ENCODE data around the gene PBX1. TPM values are rescaled to one million over a fixed set of nuclear protein-coding genes. Genes with fewer than 3 reads are reported as not detected.

Gene PBX1
- total RNA-seq, 4 donors from 2014 or later: 89.6 to 138 (median 112) TPM

- Histone ChIP-seq H3K36me3 (peaks cover 0 to 1% (median 0%) of the 10 kb centered on the region in 4 donors), H3K27ac (replicated peaks in 1 of 4) (peak overlapping the region; percentile 83 to 91 (median 88)), H3K4me1 (peaks cover 71 to 100% (median 99%) of the 10 kb centered on the region in 4 donors), H3K27me3 (no peaks in the 10 kb centered on the region), H3K9me3 (no peaks in the 10 kb centered on the region), H3K4me3 (peak overlapping the region; percentile 43 to 52 (median 48))
- TF ChIP-seq POLR2AphosphoS5 (IDR thresholded peaks at IDR 0.05): peak in 1 of 2 donors; percentile 14
- TF ChIP-seq EP300 (IDR thresholded peaks at IDR 0.05): no peak
- TF ChIP-seq CTCF (IDR thresholded peaks at IDR 0.05): no peak
- TF ChIP-seq POLR2A (IDR thresholded peaks at IDR 0.05; ENCODE audit: low read depth): no peak
- peak; percentile 91 for DNase-seq (ENCODE audit: extremely low spot score)
- intact Hi-C loops (cut with DNase I): no loop called here
- 9% methylated on average over 17 of the region's 17 CpGs for WGBS
These were observed 29.7 kb downstream of the PBX1 start for GRCh38 chr1:164588516-164589341.

GRCh38 chr1:164589408-164589807 lies 30.4 kb downstream of the PBX1 start:
- Histone ChIP-seq H3K4me1 (peaks cover 70 to 100% (median 99%) of the 10 kb centered on the region in 4 donors), H3K27ac (replicated peaks in 1 of 4) (peak overlapping the region; percentile 83 to 91 (median 88)), H3K4me3 (peak overlapping the region in 3 of 4 donors; percentile 46 to 52 (median 50)), H3K36me3 (peaks cover 0 to 8% (median 0%) of the 10 kb centered on the region in 4 donors), H3K9me3 (no peaks in the 10 kb centered on the region), H3K27me3 (no peaks in the 10 kb centered on the region)
- DNase-seq (ENCODE audit: extremely low spot score): peak; percentile 68
- 26% methylated on average over 3 of the region's 3 CpGs for WGBS
- TF ChIP-seq EP300 (IDR thresholded peaks at IDR 0.05) (no peak), POLR2A (IDR thresholded peaks at IDR 0.05; ENCODE audit: low read depth) (no peak)
- intact Hi-C loops (cut with DNase I): no loop called here

GRCh38 chr1:164589961-164590507 lies 31.1 kb downstream of the PBX1 start:
- intact Hi-C loops (cut with DNase I): no loop called here
- Histone ChIP-seq H3K4me1 (peaks cover 64 to 100% (median 99%) of the 10 kb centered on the region in 4 donors), H3K27me3 (no peaks in the 10 kb centered on the region), H3K36me3 (peaks cover 0 to 8% (median 0%) of the 10 kb centered on the region in 4 donors), H3K9me3 (no peaks in the 10 kb centered on the region), H3K4me3 (no peak overlapping the region), H3K27ac (replicated peaks in 1 of 4) (peak overlapping the region; percentile 83 to 91 (median 88))
- 48% methylated on average over 9 of the region's 9 CpGs for WGBS
- no peak for TF ChIP-seq POLR2A (IDR thresholded peaks at IDR 0.05; ENCODE audit: low read depth)
- TF ChIP-seq POLR2AphosphoS5 (IDR thresholded peaks at IDR 0.05): no peak
- no peak for TF ChIP-seq CTCF (IDR thresholded peaks at IDR 0.05)
- no peak for TF ChIP-seq EP300 (IDR thresholded peaks at IDR 0.05)
- peak; percentile 80 for DNase-seq (ENCODE audit: extremely low spot score)

GRCh38 chr1:164590592-164590991 lies 31.6 kb downstream of the PBX1 start:
- TF ChIP-seq POLR2AphosphoS5 (IDR thresholded peaks at IDR 0.05): no peak
- no peak for TF ChIP-seq CTCF (IDR thresholded peaks at IDR 0.05)
- no peak for TF ChIP-seq POLR2A (IDR thresholded peaks at IDR 0.05; ENCODE audit: low read depth)
- no peak for TF ChIP-seq EP300 (IDR thresholded peaks at IDR 0.05)
- no peaks in the 10 kb centered on the region for H3K9me3 ChIP-seq
- peak overlapping the region; percentile 83 to 91 (median 88) for H3K27ac ChIP-seq (replicated peaks in 1 of 4)
- intact Hi-C loops (cut with DNase I): no loop called here
- peaks cover 58 to 100% (median 99%) of the 10 kb centered on the region in 4 donors for H3K4me1 ChIP-seq
- no peak overlapping the region for H3K4me3 ChIP-seq
- 80% methylated on average over 5 of the region's 5 CpGs for WGBS
- DNase-seq (ENCODE audit: extremely low spot score): peak; percentile 2
- peaks cover 0 to 8% (median 0%) of the 10 kb centered on the region in 4 donors for H3K36me3 ChIP-seq
- H3K27me3 ChIP-seq: no peaks in the 10 kb centered on the region

- no peaks in the 10 kb centered on the region for H3K9me3 ChIP-seq
- H3K4me3 ChIP-seq: no peak overlapping the region
- H3K27ac ChIP-seq (replicated peaks in 1 of 4): peak overlapping the region; percentile 50 to 91 (median 88)
- intact Hi-C loops (cut with DNase I): no loop called here
- H3K4me1 ChIP-seq: peaks cover 49 to 92% (median 90%) of the 10 kb centered on the region in 4 donors
- no peaks in the 10 kb centered on the region for H3K27me3 ChIP-seq
- no peak for DNase-seq (ENCODE audit: extremely low spot score)
- 79% methylated on average over 1 of the region's 1 CpG for WGBS
- peaks cover 0 to 9% (median 1%) of the 10 kb centered on the region in 4 donors for H3K36me3 ChIP-seq
- TF ChIP-seq POLR2AphosphoS5 (IDR thresholded peaks at IDR 0.05): no peak
These were observed 32.9 kb downstream of the PBX1 start for GRCh38 chr1:164591858-164592257.
